ENCODE measurements around the gene TRMT2B. TPM values are rescaled to one million over a fixed set of nuclear protein-coding genes. Genes with fewer than 3 reads are reported as not detected.

The TRMT2B gene
- total RNA-seq, 1 donor from 2014 or later = 13.0 TPM

- H3K9ac ChIP-seq (ENCODE audit: low read depth in 1 of 3, low read length in 3 of 3) = no peak overlapping the region
- H3K4me3 ChIP-seq (ENCODE audit: low read length in 3 of 3) = no peak overlapping the region
- H3K4me1 ChIP-seq (ENCODE audit: control insufficient read depth in 3 of 3, insufficient read depth in 3 of 3, low read length in 3 of 3) = no peaks in the 10 kb centered on the region
- no peaks in the 10 kb centered on the region for H3K36me3 ChIP-seq (ENCODE audit: control insufficient read depth in 3 of 3, insufficient read depth in 3 of 3, low read length in 3 of 3)
- no peak overlapping the region for H3K27ac ChIP-seq (ENCODE audit: low read depth, low read length)
- no peaks in the 10 kb centered on the region for H3K9me3 ChIP-seq (ENCODE audit: control insufficient read depth in 3 of 3, low read length in 3 of 3)
- peaks cover 0 to 3% (median 0%) of the 10 kb centered on the region in 3 donors for H3K27me3 ChIP-seq (ENCODE audit: control insufficient read depth in 3 of 3, insufficient read depth in 3 of 3, low read length in 3 of 3)
Observed at GRCh38 chrX:100979881-100980607, 71.9 kb downstream of the TRMT2B start.

- H3K4me3 ChIP-seq (ENCODE audit: low read length in 3 of 3) = no peak overlapping the region
- H3K9ac ChIP-seq (ENCODE audit: low read depth in 1 of 3, low read length in 3 of 3) = no peak overlapping the region
- H3K36me3 ChIP-seq (ENCODE audit: control insufficient read depth in 3 of 3, insufficient read depth in 3 of 3, low read length in 3 of 3) = no peaks in the 10 kb centered on the region
- no peak overlapping the region for H3K27ac ChIP-seq (ENCODE audit: low read depth, low read length)
- H3K4me1 ChIP-seq (ENCODE audit: control insufficient read depth in 3 of 3, insufficient read depth in 3 of 3, low read length in 3 of 3) = no peaks in the 10 kb centered on the region
- no peaks in the 10 kb centered on the region for H3K9me3 ChIP-seq (ENCODE audit: control insufficient read depth in 3 of 3, low read length in 3 of 3)
- H3K27me3 ChIP-seq (ENCODE audit: control insufficient read depth in 3 of 3, insufficient read depth in 3 of 3, low read length in 3 of 3) = no peaks in the 10 kb centered on the region
Observed at GRCh38 chrX:100976211-100976610, 75.7 kb downstream of the TRMT2B start.

GRCh38 chrX:100975212-100975611 lies 76.7 kb downstream of the TRMT2B start:
- Histone ChIP-seq H3K27me3 (ENCODE audit: control insufficient read depth in 3 of 3, insufficient read depth in 3 of 3, low read length in 3 of 3) (no peaks in the 10 kb centered on the region), H3K27ac (ENCODE audit: low read depth, low read length) (no peak overlapping the region), H3K9me3 (ENCODE audit: control insufficient read depth in 3 of 3, low read length in 3 of 3) (no peaks in the 10 kb centered on the region), H3K9ac (ENCODE audit: low read depth in 1 of 3, low read length in 3 of 3) (no peak overlapping the region), H3K4me1 (ENCODE audit: control insufficient read depth in 3 of 3, insufficient read depth in 3 of 3, low read length in 3 of 3) (no peaks in the 10 kb centered on the region), H3K36me3 (ENCODE audit: control insufficient read depth in 3 of 3, insufficient read depth in 3 of 3, low read length in 3 of 3) (no peaks in the 10 kb centered on the region), H3K4me3 (ENCODE audit: low read length in 3 of 3) (no peak overlapping the region)

- Histone ChIP-seq H3K4me1 (ENCODE audit: control insufficient read depth in 3 of 3, insufficient read depth in 3 of 3, low read length in 3 of 3) (no peaks in the 10 kb centered on the region), H3K9me3 (ENCODE audit: control insufficient read depth in 3 of 3, low read length in 3 of 3) (no peaks in the 10 kb centered on the region), H3K9ac (ENCODE audit: low read depth in 1 of 3, low read length in 3 of 3) (no peak overlapping the region), H3K36me3 (ENCODE audit: control insufficient read depth in 3 of 3, insufficient read depth in 3 of 3, low read length in 3 of 3) (no peaks in the 10 kb centered on the region), H3K27me3 (ENCODE audit: control insufficient read depth in 3 of 3, insufficient read depth in 3 of 3, low read length in 3 of 3) (no peaks in the 10 kb centered on the region), H3K4me3 (ENCODE audit: low read length in 3 of 3) (no peak overlapping the region), H3K27ac (ENCODE audit: low read depth, low read length) (no peak overlapping the region)
Observed at GRCh38 chrX:100973411-100973810, 78.5 kb downstream of the TRMT2B start.

- no peak overlapping the region for H3K4me3 ChIP-seq (ENCODE audit: low read length in 3 of 3)
- no peak overlapping the region for H3K9ac ChIP-seq (ENCODE audit: low read depth in 1 of 3, low read length in 3 of 3)
- no peaks in the 10 kb centered on the region for H3K4me1 ChIP-seq (ENCODE audit: control insufficient read depth in 3 of 3, insufficient read depth in 3 of 3, low read length in 3 of 3)
- no peak overlapping the region for H3K27ac ChIP-seq (ENCODE audit: low read depth, low read length)
- H3K9me3 ChIP-seq (ENCODE audit: control insufficient read depth in 3 of 3, low read length in 3 of 3) = peaks cover 0 to 2% (median 0%) of the 10 kb centered on the region in 3 donors
- H3K36me3 ChIP-seq (ENCODE audit: control insufficient read depth in 3 of 3, insufficient read depth in 3 of 3, low read length in 3 of 3) = no peaks in the 10 kb centered on the region
- no peaks in the 10 kb centered on the region for H3K27me3 ChIP-seq (ENCODE audit: control insufficient read depth in 3 of 3, insufficient read depth in 3 of 3, low read length in 3 of 3)
Observed at GRCh38 chrX:100969936-100970335, 82.0 kb downstream of the TRMT2B start.

GRCh38 chrX:100969408-100969807 lies 82.5 kb downstream of the TRMT2B start, which contains the start of gene ARL13A:
TSS of gene ARL13A (plus strand) at chrX:100969708. CDS start at chrX:100973690, 3,982 bp downstream.
- H3K36me3 ChIP-seq (ENCODE audit: control insufficient read depth in 3 of 3, insufficient read depth in 3 of 3, low read length in 3 of 3) = no peaks in the 10 kb centered on the region
- H3K4me3 ChIP-seq (ENCODE audit: low read length in 3 of 3) = no peak within 1 kb of the TSS
- no peaks in the 10 kb centered on the region for H3K27me3 ChIP-seq (ENCODE audit: control insufficient read depth in 3 of 3, insufficient read depth in 3 of 3, low read length in 3 of 3)
- no peak within 1 kb of the TSS for H3K27ac ChIP-seq (ENCODE audit: low read depth, low read length)
- H3K9me3 ChIP-seq (ENCODE audit: control insufficient read depth in 3 of 3, low read length in 3 of 3) = peaks cover 0 to 2% (median 0%) of the 10 kb centered on the region in 3 donors
- no peak within 1 kb of the TSS for H3K9ac ChIP-seq (ENCODE audit: low read depth in 1 of 3, low read length in 3 of 3)
- no peaks in the 10 kb centered on the region for H3K4me1 ChIP-seq (ENCODE audit: control insufficient read depth in 3 of 3, insufficient read depth in 3 of 3, low read length in 3 of 3)

- Histone ChIP-seq H3K36me3 (ENCODE audit: control insufficient read depth in 3 of 3, insufficient read depth in 3 of 3, low read length in 3 of 3) (no peaks in the 10 kb centered on the region), H3K27me3 (ENCODE audit: control insufficient read depth in 3 of 3, insufficient read depth in 3 of 3, low read length in 3 of 3) (no peaks in the 10 kb centered on the region), H3K9ac (ENCODE audit: low read depth in 1 of 3, low read length in 3 of 3) (no peak overlapping the region), H3K27ac (ENCODE audit: low read depth, low read length) (no peak overlapping the region), H3K4me3 (ENCODE audit: low read length in 3 of 3) (no peak overlapping the region), H3K4me1 (ENCODE audit: control insufficient read depth in 3 of 3, insufficient read depth in 3 of 3, low read length in 3 of 3) (no peaks in the 10 kb centered on the region), H3K9me3 (ENCODE audit: control insufficient read depth in 3 of 3, low read length in 3 of 3) (peaks cover 0 to 2% (median 0%) of the 10 kb centered on the region in 3 donors)
Observed at GRCh38 chrX:100964362-100964761, 87.5 kb downstream of the TRMT2B start.

- H3K9me3 ChIP-seq (ENCODE audit: control insufficient read depth in 3 of 3, low read length in 3 of 3) = peaks cover 0 to 2% (median 0%) of the 10 kb centered on the region in 3 donors
- no peak overlapping the region for H3K27ac ChIP-seq (ENCODE audit: low read depth, low read length)
- H3K27me3 ChIP-seq (ENCODE audit: control insufficient read depth in 3 of 3, insufficient read depth in 3 of 3, low read length in 3 of 3) = no peaks in the 10 kb centered on the region
- H3K4me3 ChIP-seq (ENCODE audit: low read length in 3 of 3) = no peak overlapping the region
- no peaks in the 10 kb centered on the region for H3K4me1 ChIP-seq (ENCODE audit: control insufficient read depth in 3 of 3, insufficient read depth in 3 of 3, low read length in 3 of 3)
- H3K9ac ChIP-seq (ENCODE audit: low read depth in 1 of 3, low read length in 3 of 3) = no peak overlapping the region
- no peaks in the 10 kb centered on the region for H3K36me3 ChIP-seq (ENCODE audit: control insufficient read depth in 3 of 3, insufficient read depth in 3 of 3, low read length in 3 of 3)
Observed at GRCh38 chrX:100962811-100963210, 89.1 kb downstream of the TRMT2B start.

Other genes starting within 250 kb of the TRMT2B start
- gene CSTF2, start 231.7 kb downstream of the TRMT2B start, total RNA-seq = 7.3 TPM
- gene NOX1, start 177.8 kb downstream of the TRMT2B start, total RNA-seq = not detected
- gene XKRX, start 123.2 kb downstream of the TRMT2B start, total RNA-seq = under 0.01 TPM
- not detected for gene ARL13A, start 82.4 kb downstream of the TRMT2B start, total RNA-seq
- gene TMEM35A, start 26.8 kb upstream of the TRMT2B start, total RNA-seq = 1.6 TPM
- gene CENPI, start 46.1 kb upstream of the TRMT2B start, total RNA-seq = 8.4 TPM
- 1.0 TPM for gene DRP2, start 167.7 kb upstream of the TRMT2B start, total RNA-seq
- gene TAF7L, start 239.2 kb upstream of the TRMT2B start, total RNA-seq = not detected

Measured in skeletal muscle tissue (tissue), 4 donors.